ENCODE results near the gene RBM4B.

- TF ChIP-seq CTCF (IDR thresholded peaks at IDR 0.05; ENCODE audit: low read length), result no peak
- no peak for TF ChIP-seq EZH2 (IDR thresholded peaks at IDR 0.05; ENCODE audit: borderline replicate concordance, low read length)
Observed at GRCh38 chr11:66632952-66633351, 44.7 kb downstream of the RBM4B start.

Data from OCI-LY1 (cell line).